Measurements from ENCODE around the gene ZC3H12D.

GRCh38 chr6:149445573-149445972 lies 39.2 kb downstream of the ZC3H12D start:
- TF ChIP-seq CTCF (IDR thresholded peaks at IDR 0.05) (no peak), POLR2AphosphoS5 (IDR thresholded peaks at IDR 0.05) (no peak), POLR2A (IDR thresholded peaks at IDR 0.05; ENCODE audit: low read depth) (no peak), EP300 (IDR thresholded peaks at IDR 0.05) (no peak)
